Mucosa of rectum (tissue), 2 donors: ENCODE results near the gene HPSE2.

Experiments used
- H3K27ac ChIP-seq, 2 donors: one replicate each; pipeline ENCODE4 v1.7.0; 2013; ENCODE audit warnings: inconsistent platforms in 2 of 2, low read depth in 2 of 2, low read length in 2 of 2
- H3K27me3 ChIP-seq, 2 donors: one replicate each; pipeline ENCODE4 v1.7.0; 2013; ENCODE audit warnings: low read length in 2 of 2; ENCODE audit not compliant: control insufficient read depth in 2 of 2, insufficient read depth in 2 of 2
- H3K36me3 ChIP-seq, 2 donors: one replicate each; pipeline ENCODE4 v1.7.0; 2013; ENCODE audit warnings: low read length in 2 of 2; ENCODE audit not compliant: control insufficient read depth in 2 of 2, insufficient read depth in 2 of 2
- H3K4me1 ChIP-seq, 2 donors: one replicate each; pipeline ENCODE4 v1.7.0; 2013; ENCODE audit warnings: low read length in 2 of 2, mild to moderate bottlenecking in 1 of 2; ENCODE audit not compliant: control insufficient read depth in 2 of 2, insufficient read depth in 2 of 2
- H3K4me3 ChIP-seq, 2 donors: one replicate each; pipeline ENCODE4 v1.7.0; 2013; ENCODE audit warnings: low read length in 2 of 2
- H3K9ac ChIP-seq, 2 donors: one replicate each; pipeline ENCODE4 v1.7.0; 2013; ENCODE audit warnings: low read length in 2 of 2, low read depth in 1 of 2, mild to moderate bottlenecking in 1 of 2
- H3K9me3 ChIP-seq, 2 donors: one replicate each; pipeline ENCODE4 v1.7.0; 2013; ENCODE audit warnings: low read length in 2 of 2; ENCODE audit not compliant: control insufficient read depth in 2 of 2
- donor health status: healthy.
- donor health status: Normal muscosa, but diverticular disease.

HPSE2 gene

DNA sequence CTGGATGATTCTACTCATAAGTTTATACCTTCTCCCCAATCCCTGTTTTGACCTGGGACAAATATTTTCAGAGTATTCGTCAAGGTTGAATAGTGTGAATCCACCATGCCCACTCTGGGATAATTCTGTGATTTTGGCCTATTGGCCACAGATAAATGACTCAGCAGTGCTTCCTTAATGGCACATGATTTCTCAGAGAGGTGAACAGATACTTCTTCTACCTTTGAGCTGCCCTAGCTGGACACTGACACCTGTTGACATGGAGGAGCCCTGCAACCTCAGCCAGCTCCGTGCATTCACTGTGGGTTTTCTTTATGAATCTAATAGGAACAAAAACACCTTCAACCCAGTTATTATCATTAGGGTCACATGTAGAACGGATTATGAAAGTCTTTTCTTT, 748.0 kb downstream of the HPSE2 start:
- peaks cover 0 to 2% of the 10 kb centered on the region in 2 donors for H3K27me3 ChIP-seq
- H3K9me3 ChIP-seq: no peaks in the 10 kb centered on the region
- no peak overlapping the region for H3K27ac ChIP-seq
- no peak overlapping the region for H3K9ac ChIP-seq
- H3K4me3 ChIP-seq: no peak overlapping the region
- no peaks in the 10 kb centered on the region for H3K4me1 ChIP-seq
- no peaks in the 10 kb centered on the region for H3K36me3 ChIP-seq

GRCh38 chr10:98486421-98486820, 749.2 kb downstream of the HPSE2 start:
- no peak overlapping the region for H3K27ac ChIP-seq
- peaks cover 0 to 2% of the 10 kb centered on the region in 2 donors for H3K4me1 ChIP-seq
- H3K9me3 ChIP-seq: no peaks in the 10 kb centered on the region
- H3K9ac ChIP-seq: no peak overlapping the region
- H3K4me3 ChIP-seq: no peak overlapping the region
- peaks cover 0 to 2% of the 10 kb centered on the region in 2 donors for H3K27me3 ChIP-seq
- no peaks in the 10 kb centered on the region for H3K36me3 ChIP-seq

GRCh38 chr10:98485959-98486358, 749.7 kb downstream of the HPSE2 start:
- peaks cover 0 to 3% of the 10 kb centered on the region in 2 donors for H3K4me1 ChIP-seq
- no peaks in the 10 kb centered on the region for H3K36me3 ChIP-seq
- no peak overlapping the region for H3K4me3 ChIP-seq
- no peaks in the 10 kb centered on the region for H3K9me3 ChIP-seq
- no peak overlapping the region for H3K9ac ChIP-seq
- peaks cover 0 to 2% of the 10 kb centered on the region in 2 donors for H3K27me3 ChIP-seq
- H3K27ac ChIP-seq: no peak overlapping the region

GRCh38 chr10:98483658-98484057, 752.0 kb downstream of the HPSE2 start:
- H3K9me3 ChIP-seq: no peaks in the 10 kb centered on the region
- no peak overlapping the region for H3K27ac ChIP-seq
- peaks cover 0 to 3% of the 10 kb centered on the region in 2 donors for H3K4me1 ChIP-seq
- H3K4me3 ChIP-seq: no peak overlapping the region
- no peak overlapping the region for H3K9ac ChIP-seq
- H3K27me3 ChIP-seq: peaks cover 0 to 2% of the 10 kb centered on the region in 2 donors
- H3K36me3 ChIP-seq: no peaks in the 10 kb centered on the region

- Histone ChIP-seq H3K36me3 (no peaks in the 10 kb centered on the region), H3K27me3 (peaks cover 0 to 2% of the 10 kb centered on the region in 2 donors), H3K4me3 (no peak overlapping the region), H3K9me3 (no peaks in the 10 kb centered on the region), H3K27ac (no peak overlapping the region), H3K4me1 (peaks cover 0 to 3% of the 10 kb centered on the region in 2 donors), H3K9ac (no peak overlapping the region)
Measured at GRCh38 chr10:98482096-98482495, 753.6 kb downstream of the HPSE2 start.

DNA sequence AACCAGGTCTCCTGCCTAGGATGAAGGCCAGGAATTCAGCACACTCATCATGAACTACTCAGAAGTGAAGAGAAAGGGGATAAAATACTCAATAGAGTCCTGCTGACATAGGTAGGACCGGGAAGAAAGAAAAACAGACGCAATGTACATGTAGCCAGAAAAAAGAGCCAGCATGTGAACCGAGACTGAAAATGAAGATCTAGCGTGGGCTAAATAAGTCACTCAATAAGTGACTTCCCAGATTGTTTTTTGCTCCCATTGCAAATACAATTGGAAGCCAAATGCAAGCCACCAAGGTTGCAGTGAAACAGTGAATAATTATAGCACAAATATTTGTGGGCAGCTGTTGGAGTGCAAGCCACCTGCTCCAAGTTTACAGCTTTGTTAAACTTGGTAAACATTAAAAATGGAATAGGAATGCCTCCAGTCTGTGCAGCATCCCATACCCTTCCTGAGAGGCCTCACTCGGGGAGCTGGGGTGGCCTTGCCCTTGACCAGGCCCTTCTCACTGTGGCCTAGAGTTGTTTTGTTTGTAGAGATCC, 754.2 kb downstream of the HPSE2 start:
- Histone ChIP-seq H3K27me3 (peaks cover 0 to 1% of the 10 kb centered on the region in 2 donors), H3K27ac (no peak overlapping the region), H3K4me1 (peaks cover 0 to 3% of the 10 kb centered on the region in 2 donors), H3K36me3 (no peaks in the 10 kb centered on the region), H3K9ac (no peak overlapping the region), H3K9me3 (no peaks in the 10 kb centered on the region), H3K4me3 (no peak overlapping the region)

DNA sequence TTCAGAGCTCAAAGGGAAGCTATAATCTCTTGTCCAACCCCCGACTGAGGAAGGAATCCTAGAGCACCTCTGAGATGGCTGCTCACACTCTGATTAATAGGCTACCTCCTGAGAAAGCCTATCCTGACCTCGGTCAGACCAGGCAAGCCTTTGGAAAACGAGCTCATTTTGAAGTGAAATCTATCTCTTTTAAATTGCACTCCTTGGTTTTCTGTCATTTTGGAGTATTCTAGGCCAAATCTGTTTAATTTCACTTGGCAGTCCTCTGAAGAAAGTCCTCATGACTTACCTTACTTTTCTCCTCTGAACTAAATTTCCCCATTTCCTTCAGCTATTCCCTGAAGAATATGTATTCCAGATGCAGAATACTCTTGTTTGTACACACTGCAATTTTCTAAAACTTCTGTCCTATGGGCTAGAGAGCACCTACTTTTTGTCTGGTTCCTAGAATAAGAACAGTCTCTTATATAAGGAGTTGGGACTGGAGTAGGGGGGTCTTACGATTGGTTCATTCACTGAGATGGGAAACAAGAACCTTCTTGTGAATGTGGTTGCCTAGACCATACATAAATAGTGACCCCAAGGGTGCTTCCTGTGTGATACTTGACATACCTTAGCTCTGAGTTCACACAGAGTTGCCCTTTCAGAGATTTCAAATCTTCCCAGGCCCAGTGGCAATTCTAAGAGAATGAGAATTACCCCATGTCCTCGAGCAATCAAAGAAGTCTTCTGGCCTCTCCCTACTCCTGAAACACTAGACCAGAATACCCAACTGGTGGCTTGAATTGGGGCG, 757.0 kb downstream of the HPSE2 start:
- H3K4me3 ChIP-seq: no peak overlapping the region
- peaks cover 0 to 3% of the 10 kb centered on the region in 2 donors for H3K4me1 ChIP-seq
- H3K27me3 ChIP-seq: no peaks in the 10 kb centered on the region
- H3K27ac ChIP-seq: no peak overlapping the region
- H3K36me3 ChIP-seq: no peaks in the 10 kb centered on the region
- H3K9ac ChIP-seq: no peak overlapping the region
- no peaks in the 10 kb centered on the region for H3K9me3 ChIP-seq

DNA sequence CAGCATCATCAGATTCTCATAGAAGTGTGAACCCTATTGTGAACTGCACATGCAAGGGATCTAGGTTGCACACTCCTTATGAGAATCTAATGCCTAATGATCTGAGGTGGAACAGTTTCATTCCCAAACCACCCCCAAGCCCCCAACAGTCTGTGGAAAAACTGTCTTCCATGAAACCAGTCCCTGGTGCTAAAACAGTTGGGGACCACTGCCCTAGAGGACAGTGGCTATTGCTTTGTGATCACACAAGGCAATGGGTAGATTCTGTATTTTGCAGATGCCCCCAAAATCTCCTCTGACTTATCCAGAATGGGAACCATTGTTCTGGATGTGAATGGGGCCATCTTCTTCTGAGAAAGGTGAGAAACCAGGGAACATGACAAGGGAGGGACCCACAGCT, 757.8 kb downstream of the HPSE2 start:
- no peak overlapping the region for H3K27ac ChIP-seq
- H3K9ac ChIP-seq: no peak overlapping the region
- no peaks in the 10 kb centered on the region for H3K27me3 ChIP-seq
- no peaks in the 10 kb centered on the region for H3K9me3 ChIP-seq
- peaks cover 0 to 3% of the 10 kb centered on the region in 2 donors for H3K4me1 ChIP-seq
- H3K36me3 ChIP-seq: no peaks in the 10 kb centered on the region
- no peak overlapping the region for H3K4me3 ChIP-seq

DNA sequence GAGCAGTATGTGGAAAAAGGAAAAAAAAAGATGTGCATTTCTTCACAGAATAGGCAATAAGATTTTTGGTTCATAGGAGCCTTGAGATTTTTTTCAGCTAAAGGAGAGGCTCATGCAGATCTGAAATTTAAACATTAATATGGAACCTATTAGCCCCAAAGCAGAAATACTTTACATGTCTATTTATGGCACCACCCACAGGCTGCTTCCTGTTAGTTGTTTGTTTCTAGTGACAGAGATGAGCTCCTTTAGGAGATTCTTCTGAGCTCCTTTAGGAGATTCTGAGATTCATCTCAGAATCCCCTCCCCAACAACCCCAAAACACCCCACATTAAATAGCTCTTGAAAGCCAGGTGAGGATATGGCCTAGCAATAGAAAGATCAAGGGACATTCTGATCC, 761.0 kb downstream of the HPSE2 start:
- Histone ChIP-seq H3K9me3 (no peaks in the 10 kb centered on the region), H3K36me3 (no peaks in the 10 kb centered on the region), H3K27me3 (no peaks in the 10 kb centered on the region), H3K4me1 (no peaks in the 10 kb centered on the region), H3K4me3 (no peak overlapping the region), H3K9ac (no peak overlapping the region), H3K27ac (no peak overlapping the region)

DNA sequence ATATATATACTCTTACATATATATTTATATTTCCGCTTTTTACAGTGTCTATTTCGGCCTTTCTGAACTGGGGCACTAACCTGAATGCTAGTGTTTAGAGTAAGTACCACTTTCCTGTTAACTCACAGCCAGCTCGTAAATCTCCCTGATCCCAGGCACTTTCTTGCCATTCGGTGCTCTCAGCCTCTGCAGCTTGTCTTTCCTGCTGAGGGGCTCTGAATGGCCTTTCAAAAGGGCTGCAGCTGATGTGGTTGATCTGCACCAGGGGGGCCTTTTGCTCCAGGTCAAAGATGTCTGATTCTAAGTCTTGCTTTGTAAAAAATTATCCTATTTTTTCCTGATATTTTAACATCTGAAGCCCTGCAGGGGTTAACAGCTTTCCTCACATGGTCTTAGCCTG, 763.5 kb downstream of the HPSE2 start:
- Histone ChIP-seq H3K9me3 (no peaks in the 10 kb centered on the region), H3K36me3 (no peaks in the 10 kb centered on the region), H3K4me3 (no peak overlapping the region), H3K27ac (no peak overlapping the region), H3K4me1 (peaks cover 0 to 3% of the 10 kb centered on the region in 2 donors), H3K9ac (no peak overlapping the region), H3K27me3 (no peaks in the 10 kb centered on the region)
